ENCODE measurements around the gene CGREF1. TPM values are rescaled to one million over a fixed set of nuclear protein-coding genes. Genes with fewer than 3 reads are reported as not detected.
"Not testable (repeated sequence)": the region's sequence is repeated elsewhere in the genome, so short reads cannot be mapped to it uniquely, and the experiment has no call there.

CGREF1 gene
- total RNA-seq, 1 donor = under 0.01 TPM

- H3K4me3 ChIP-seq (ENCODE audit: low read depth, low read length) = peak within 1 kb of the TSS; percentile 66
- no peak for TF ChIP-seq CTCF (IDR thresholded peaks at IDR 0.05; ENCODE audit: insufficient read depth, low read depth, low read length)
- DNase-seq (ENCODE audit: low read depth) = no peak
These were observed 4.6 kb upstream of the CGREF1 start, which contains the start of gene ABHD1 for GRCh38 chr2:27123302-27124150. ABHD1 (plus strand) TSS chr2:27123815; CDS start chr2:27123949, 134 bp downstream.

- DNase-seq (ENCODE audit: low read depth) = no peak
- TF ChIP-seq CTCF (IDR thresholded peaks at IDR 0.05; ENCODE audit: insufficient read depth, low read depth, low read length) = no peak
These were observed 3.9 kb upstream of the CGREF1 start for GRCh38 chr2:27122791-27123190.

GRCh38 chr2:27121906-27122305 is 3.0 kb upstream of the CGREF1 start:
- no peak for DNase-seq (ENCODE audit: low read depth)
- H3K4me3 ChIP-seq (ENCODE audit: low read depth, low read length) = no peak overlapping the region
- TF ChIP-seq CTCF (IDR thresholded peaks at IDR 0.05; ENCODE audit: insufficient read depth, low read depth, low read length) = no peak

More at GRCh38 chr2:27122791-27123190, 3.9 kb upstream of the CGREF1 start:
- H3K4me3 ChIP-seq (ENCODE audit: low read depth, low read length) = no peak overlapping the region

- H3K4me3 ChIP-seq (ENCODE audit: low read depth, low read length) = peak overlapping the region; percentile 44
- DNase-seq (ENCODE audit: low read depth) = not testable (repeated sequence)
These were observed 372 bp upstream of the CGREF1 start for GRCh38 chr2:27119330-27119670.

- no peak for DNase-seq (ENCODE audit: low read depth)
- no peak overlapping the region for H3K4me3 ChIP-seq (ENCODE audit: low read depth, low read length)
- no peak for TF ChIP-seq CTCF (IDR thresholded peaks at IDR 0.05; ENCODE audit: insufficient read depth, low read depth, low read length)
These were observed 868 bp downstream of the CGREF1 start for GRCh38 chr2:27117995-27118524.

GRCh38 chr2:27115519-27115918 is 3.4 kb downstream of the CGREF1 start:
- no peak for TF ChIP-seq CTCF (IDR thresholded peaks at IDR 0.05; ENCODE audit: insufficient read depth, low read depth, low read length)
- DNase-seq (ENCODE audit: low read depth) = no peak
- no peak overlapping the region for H3K4me3 ChIP-seq (ENCODE audit: low read depth, low read length)

- not testable (repeated sequence) for H3K4me3 ChIP-seq (ENCODE audit: low read depth, low read length); DNase-seq (ENCODE audit: low read depth)
These were observed 7.4 kb downstream of the CGREF1 start for GRCh38 chr2:27111392-27112078.

- H3K4me3 ChIP-seq (ENCODE audit: low read depth, low read length); DNase-seq (ENCODE audit: low read depth): not testable (repeated sequence)
These were observed 8.2 kb downstream of the CGREF1 start for GRCh38 chr2:27110603-27111352.

Measured in fibroblast of villous mesenchyme (primary cell).